ENCODE measurements around the gene ME3.

GRCh38 chr11:86587264-86588193, 84.9 kb downstream of the ME3 start:
- TF ChIP-seq CTCF (IDR thresholded peaks at IDR 0.05) (no peak), BHLHE40 (IDR thresholded peaks at IDR 0.05; ENCODE audit: low read depth, low read length) (no peak), POLR2A (IDR thresholded peaks at IDR 0.05; ENCODE audit: low read length) (no peak)

Data from A549 (cell line).